Body of pancreas (tissue), 4 donors: ENCODE data around the gene CTH. TPM values are rescaled to one million over a fixed set of nuclear protein-coding genes. Genes with fewer than 3 reads are reported as not detected.
"Not testable (repeated sequence)": the region's sequence is repeated elsewhere in the genome, so short reads cannot be mapped to it uniquely, and the experiment has no call there.

Source experiments
- ATAC-seq: fragments of 150-250 bp; one replicate; pipeline ENCODE4 v1.9.1; 2016
- DNase-seq, 4 donors: peaks; one replicate each; pipeline ENCODE4 v3.0.0-alpha.2; 2019
- H3K27ac ChIP-seq, 4 donors: fragments of 200-600 bp; sonication (generic); 1 replicate in 3 of 4; 2 replicates in 1 of 4; pipeline versions ENCODE4 v1.5.1 to v1.6.1; 2016 to 2019; ENCODE audit warnings: mild to moderate bottlenecking in 1 of 4, mixed read lengths in 1 of 4, moderate library complexity in 1 of 4
- H3K27me3 ChIP-seq, 2 donors: fragments of 200-600 bp; sonication (generic); one replicate each; pipeline ENCODE4 v1.6.0; 2016; ENCODE audit warnings: mild to moderate bottlenecking in 1 of 2
- H3K36me3 ChIP-seq, 2 donors: fragments of 200-600 bp; sonication (generic); replicated peaks in 1 of 2; 2 replicates each; pipeline ENCODE4 v1.5.1; 2016; ENCODE audit warnings: low read depth in 2 of 2; ENCODE audit not compliant: insufficient read depth in 1 of 2
- H3K4me1 ChIP-seq: fragments of 200-600 bp; sonication (generic); one replicate; pipeline ENCODE4 v1.6.0; 2016
- H3K4me3 ChIP-seq, 2 donors: fragments of 200-600 bp; sonication (generic); 1 replicate in 1 of 2; 2 replicates in 1 of 2; pipeline ENCODE4 v1.5.1; 2016 to 2019
- H3K9me3 ChIP-seq, 3 donors: fragments of 200-600 bp; sonication (generic); 1 replicate in 2 of 3; 2 replicates in 1 of 3; pipeline ENCODE4 v1.5.1; 2016
- POLR2A ChIP-seq, 3 donors: fragments of 450-650 bp; IDR thresholded peaks; one replicate each; pipeline ENCODE4 v1.6.1; 2016; ENCODE audit warnings: antibody characterized with exemption in 3 of 3, mild to moderate bottlenecking in 2 of 3
- WGBS, 2 donors: methylation state at CpG; one replicate each; pipeline ENCODE4 v1.1.5; 2017; 5-methylcytosine and 5-hydroxymethylcytosine counted together
- intact Hi-C: fragments of 100-400 bp; cut with DNase I; formaldehyde crosslinking; loops from one replicate; pipeline ENCODE4 v1.15.1; 2023
- total RNA-seq, 2 donors: library from RNA; depleted of rRNA; stranded (reverse); fragments of >200 nt; gene quantifications; one replicate each; pipeline ENCODE4 v1.1.0, GENCODE V29; 2016
- TF ChIP-seq, protein P1 (sequence below), 7 experiments: fragments of 450-650 bp in 4 of 7; fragments of 200-600 bp in 3 of 7; sonication (generic) in 3 of 7; IDR thresholded peaks; one replicate each; pipeline ENCODE4 v1.5.1; 2016 to 2019; ENCODE audit warnings: antibody characterized with exemption in 7 of 7

Gene CTH
- total RNA-seq, 2 donors from 2014 or later, result 5.9 to 7.3 TPM

DNA sequence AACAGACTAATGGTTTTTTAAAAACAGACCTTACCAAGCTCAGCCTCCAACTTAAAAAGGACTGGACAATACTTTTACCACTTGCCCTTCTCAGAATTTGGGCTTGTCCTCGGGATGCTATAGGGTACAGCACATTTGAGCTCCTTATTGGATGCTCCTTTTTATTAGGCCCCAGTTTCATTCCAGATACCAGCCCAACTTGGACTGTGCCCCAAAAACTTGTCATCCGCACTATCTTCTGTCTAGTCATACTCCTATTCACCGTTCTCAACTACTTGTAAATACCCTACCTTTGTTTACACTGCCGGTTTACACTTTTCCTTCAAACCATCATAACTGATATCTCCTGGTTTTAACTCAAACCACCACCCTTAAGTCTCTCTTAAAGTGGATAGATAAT, 38.6 kb upstream of the CTH start:
- TF ChIP-seq POLR2A (IDR thresholded peaks at IDR 0.05), result no peak
- TF ChIP-seq, protein P1, sequence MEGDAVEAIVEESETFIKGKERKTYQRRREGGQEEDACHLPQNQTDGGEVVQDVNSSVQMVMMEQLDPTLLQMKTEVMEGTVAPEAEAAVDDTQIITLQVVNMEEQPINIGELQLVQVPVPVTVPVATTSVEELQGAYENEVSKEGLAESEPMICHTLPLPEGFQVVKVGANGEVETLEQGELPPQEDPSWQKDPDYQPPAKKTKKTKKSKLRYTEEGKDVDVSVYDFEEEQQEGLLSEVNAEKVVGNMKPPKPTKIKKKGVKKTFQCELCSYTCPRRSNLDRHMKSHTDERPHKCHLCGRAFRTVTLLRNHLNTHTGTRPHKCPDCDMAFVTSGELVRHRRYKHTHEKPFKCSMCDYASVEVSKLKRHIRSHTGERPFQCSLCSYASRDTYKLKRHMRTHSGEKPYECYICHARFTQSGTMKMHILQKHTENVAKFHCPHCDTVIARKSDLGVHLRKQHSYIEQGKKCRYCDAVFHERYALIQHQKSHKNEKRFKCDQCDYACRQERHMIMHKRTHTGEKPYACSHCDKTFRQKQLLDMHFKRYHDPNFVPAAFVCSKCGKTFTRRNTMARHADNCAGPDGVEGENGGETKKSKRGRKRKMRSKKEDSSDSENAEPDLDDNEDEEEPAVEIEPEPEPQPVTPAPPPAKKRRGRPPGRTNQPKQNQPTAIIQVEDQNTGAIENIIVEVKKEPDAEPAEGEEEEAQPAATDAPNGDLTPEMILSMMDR (IDR thresholded peaks at IDR 0.05), result no peak
- H3K27me3 ChIP-seq, result no peaks in the 10 kb centered on the region
- H3K4me1 ChIP-seq, result no peaks in the 10 kb centered on the region
- DNase-seq, result no peak
- no peaks in the 10 kb centered on the region for H3K9me3 ChIP-seq
- H3K36me3 ChIP-seq, result no peaks in the 10 kb centered on the region
- no peak overlapping the region for H3K27ac ChIP-seq
- no peak overlapping the region for H3K4me3 ChIP-seq
- 77 to 78% methylated on average over 4 of the region's 4 CpGs for WGBS, 2 donors
- no peak for ATAC-seq
- intact Hi-C loops, result no loop called here

DNA sequence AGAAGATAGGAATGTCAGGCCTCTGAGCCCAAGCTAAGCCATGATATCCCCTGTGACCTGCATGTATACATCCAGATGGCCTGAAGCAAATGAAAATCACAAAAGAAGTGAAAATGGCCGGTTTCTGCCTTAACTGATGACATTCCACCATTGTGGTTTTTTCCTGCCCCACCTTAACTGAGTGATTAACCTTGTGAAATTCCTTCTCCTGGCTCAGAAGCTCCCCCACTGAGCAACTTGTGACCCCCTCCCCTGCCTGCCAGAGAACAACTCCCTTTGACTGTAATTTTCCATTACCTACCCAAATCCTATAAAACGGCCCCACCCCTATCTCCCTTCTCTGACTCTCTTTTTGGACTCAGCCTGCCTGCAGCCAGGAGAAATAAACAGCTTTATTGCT, 37.5 kb upstream of the CTH start:
- intact Hi-C loops, result not testable (repeated sequence)
- 74 to 76% methylated on average over 2 of the region's 2 CpGs for WGBS, 2 donors

DNA sequence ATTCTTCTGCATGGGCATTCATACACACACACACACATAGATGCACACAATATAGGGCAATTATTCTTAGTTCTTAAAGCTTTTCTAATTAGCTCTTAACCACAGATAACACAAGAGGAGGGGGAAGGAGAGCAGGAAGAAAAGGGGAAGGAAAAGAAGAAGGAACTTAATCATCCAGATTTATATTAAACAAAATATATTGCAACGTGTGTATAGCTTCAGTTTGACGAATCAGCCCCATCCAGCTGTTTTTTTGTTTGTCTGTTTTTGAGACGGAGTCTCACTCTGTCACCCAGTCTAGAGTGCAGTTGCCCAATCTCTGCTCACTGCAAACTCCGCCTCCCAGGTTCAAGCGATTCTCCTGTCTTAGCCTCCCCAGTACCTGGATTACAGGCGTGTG, 34.9 kb upstream of the CTH start:
- H3K4me1 ChIP-seq, result no peaks in the 10 kb centered on the region
- H3K9me3 ChIP-seq, result no peaks in the 10 kb centered on the region
- H3K36me3 ChIP-seq, result no peaks in the 10 kb centered on the region
- no peaks in the 10 kb centered on the region for H3K27me3 ChIP-seq
- DNase-seq (no peak), ATAC-seq (no peak)
- intact Hi-C loops, result no loop called here
- WGBS, 2 donors, result 80 to 81% methylated on average over 6 of the region's 6 CpGs
- no peak overlapping the region for H3K27ac ChIP-seq
- no peak overlapping the region for H3K4me3 ChIP-seq
- TF ChIP-seq, protein P1 (IDR thresholded peaks at IDR 0.05), result no peak
- TF ChIP-seq POLR2A (IDR thresholded peaks at IDR 0.05), result no peak

More for the DNA sequence above, 37.5 kb upstream of the CTH start:
- H3K36me3 ChIP-seq, H3K4me3 ChIP-seq, DNase-seq, H3K9me3 ChIP-seq, ATAC-seq, H3K27me3 ChIP-seq, H3K4me1 ChIP-seq, H3K27ac ChIP-seq: not testable (repeated sequence)

DNA sequence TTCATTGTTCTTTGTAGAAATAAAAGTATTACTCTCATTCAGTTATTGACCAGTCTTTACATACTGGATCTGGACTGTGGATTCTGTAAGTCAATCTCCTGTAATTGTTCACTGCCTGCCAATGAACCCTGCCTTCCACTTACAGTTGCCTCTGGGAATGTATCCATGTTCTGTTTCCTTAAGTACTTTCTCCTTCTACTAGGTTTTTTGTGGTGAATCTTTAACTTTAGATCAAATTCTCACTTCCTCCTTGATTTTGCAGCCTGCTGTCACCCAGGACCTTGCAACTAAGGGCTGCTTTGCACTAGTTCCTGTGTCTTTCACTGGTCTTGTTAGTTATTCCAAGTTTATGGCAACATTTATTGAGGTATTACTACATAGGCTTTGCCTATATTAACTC, 28.4 kb upstream of the CTH start:
- Histone ChIP-seq H3K27ac (no peak overlapping the region), H3K36me3 (no peaks in the 10 kb centered on the region), H3K9me3 (no peaks in the 10 kb centered on the region), H3K4me1 (no peaks in the 10 kb centered on the region), H3K4me3 (no peak overlapping the region), H3K27me3 (no peaks in the 10 kb centered on the region)
- TF ChIP-seq, protein P1 (IDR thresholded peaks at IDR 0.05), result no peak
- no peak for TF ChIP-seq POLR2A (IDR thresholded peaks at IDR 0.05)
- no peak for DNase-seq
- intact Hi-C loops, result no loop called here
- ATAC-seq, result no peak

DNA sequence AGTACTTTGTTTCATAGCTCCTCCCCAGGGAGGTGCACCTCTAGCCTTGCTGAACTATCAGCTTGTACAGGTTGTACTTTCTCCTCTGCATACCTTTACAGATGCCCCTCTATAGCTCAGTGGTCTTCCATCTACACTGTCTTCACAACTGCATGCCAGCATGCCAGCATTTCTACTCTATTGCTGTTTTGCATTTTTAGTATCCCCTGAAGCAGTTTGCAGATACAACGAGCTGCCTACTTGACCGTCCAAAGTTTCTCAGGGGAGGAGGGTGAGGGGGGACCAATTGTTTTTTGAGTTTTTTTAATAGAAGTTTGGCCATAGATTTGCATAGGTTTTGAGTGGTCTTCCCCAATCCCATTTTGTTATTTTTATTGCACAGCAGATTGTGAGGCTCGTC, 27.6 kb upstream of the CTH start:
- 87 to 93% methylated on average over 3 of the region's 3 CpGs for WGBS, 2 donors
- Histone ChIP-seq H3K27me3 (no peaks in the 10 kb centered on the region), H3K4me3 (no peak overlapping the region), H3K27ac (no peak overlapping the region), H3K36me3 (no peaks in the 10 kb centered on the region), H3K4me1 (no peaks in the 10 kb centered on the region), H3K9me3 (no peaks in the 10 kb centered on the region)
- intact Hi-C loops, result no loop called here
- DNase-seq (no peak), ATAC-seq (no peak)
- no peak for TF ChIP-seq POLR2A (IDR thresholded peaks at IDR 0.05)
- TF ChIP-seq, protein P1 (IDR thresholded peaks at IDR 0.05), result no peak
